ENCODE data around the gene PNLIPRP1.

Gene PNLIPRP1

GRCh38 chr10:116590590-116591444, at the start of gene PNLIPRP1:
Gene PNLIPRP1, plus strand, starts transcription at chr10:116590959. Its CDS starts 171 bp downstream, at chr10:116591130.
- DNase-seq: no peak
- Mint-ChIP-seq H3K27me3 (no peaks in the 10 kb centered on the region), H3K4me1 (no peaks in the 10 kb centered on the region), H3K36me3 (no peaks in the 10 kb centered on the region), H3K9me3 (no peaks in the 10 kb centered on the region), H3K4me3 (no peak within 1 kb of the TSS), H3K27ac (no peak within 1 kb of the TSS)
- CTCF ChIA-PET: interaction anchor here (1.5 kb wide), 1 partner anchor 9 kb away, joined by 3 read pairs; no protein-coding TSS in a partner anchor

- Mint-ChIP-seq H3K9me3 (no peaks in the 10 kb centered on the region), H3K4me3 (no peak overlapping the region), H3K36me3 (no peaks in the 10 kb centered on the region), H3K27me3 (no peaks in the 10 kb centered on the region), H3K27ac (no peak overlapping the region), H3K4me1 (no peaks in the 10 kb centered on the region)
- CTCF ChIA-PET: no interaction called here
- no peak for DNase-seq
Measured at GRCh38 chr10:116542007-116542677, 48.6 kb upstream of the PNLIPRP1 start.

GRCh38 chr10:116545122-116545521, 45.6 kb upstream of the PNLIPRP1 start:
- Mint-ChIP-seq H3K4me3 (no peak overlapping the region), H3K27me3 (no peaks in the 10 kb centered on the region), H3K27ac (no peak overlapping the region), H3K36me3 (no peaks in the 10 kb centered on the region), H3K9me3 (no peaks in the 10 kb centered on the region), H3K4me1 (no peaks in the 10 kb centered on the region)
- DNase-seq: no peak
- CTCF ChIA-PET: no interaction called here

GRCh38 chr10:116545756-116546155, 45.0 kb upstream of the PNLIPRP1 start, which contains the start of gene PNLIP:
Gene PNLIP, plus strand, starts transcription at chr10:116545931. Its CDS starts 162 bp downstream, at chr10:116546093.
- Mint-ChIP-seq H3K4me3 (no peak within 1 kb of the TSS), H3K9me3 (no peaks in the 10 kb centered on the region), H3K27ac (no peak within 1 kb of the TSS), H3K27me3 (no peaks in the 10 kb centered on the region), H3K36me3 (no peaks in the 10 kb centered on the region), H3K4me1 (no peaks in the 10 kb centered on the region)
- no peak for DNase-seq
- CTCF ChIA-PET: no interaction called here

GRCh38 chr10:116548301-116548700, 42.5 kb upstream of the PNLIPRP1 start:
- CTCF ChIA-PET: no interaction called here
- Mint-ChIP-seq H3K9me3 (no peaks in the 10 kb centered on the region), H3K4me3 (no peak overlapping the region), H3K27ac (no peak overlapping the region), H3K36me3 (no peaks in the 10 kb centered on the region), H3K4me1 (no peaks in the 10 kb centered on the region), H3K27me3 (no peaks in the 10 kb centered on the region)
- no peak for DNase-seq

- no peak overlapping the region for H3K27ac Mint-ChIP-seq
- no peaks in the 10 kb centered on the region for H3K27me3 Mint-ChIP-seq
Measured at GRCh38 chr10:116553378-116553980, 37.3 kb upstream of the PNLIPRP1 start.

GRCh38 chr10:116554628-116555027, 36.1 kb upstream of the PNLIPRP1 start:
- Mint-ChIP-seq H3K4me1 (no peaks in the 10 kb centered on the region), H3K27me3 (no peaks in the 10 kb centered on the region), H3K27ac (no peak overlapping the region)

More at GRCh38 chr10:116553378-116553980, 37.3 kb upstream of the PNLIPRP1 start:
- no peaks in the 10 kb centered on the region for H3K4me1 Mint-ChIP-seq
- CTCF ChIA-PET: no interaction called here
- no peak overlapping the region for H3K4me3 Mint-ChIP-seq
- no peaks in the 10 kb centered on the region for H3K9me3 Mint-ChIP-seq
- H3K36me3 Mint-ChIP-seq: no peaks in the 10 kb centered on the region
- DNase-seq: no peak

GRCh38 chr10:116555880-116556279, 34.9 kb upstream of the PNLIPRP1 start:
- no peaks in the 10 kb centered on the region for H3K4me1 Mint-ChIP-seq
- CTCF ChIA-PET: no interaction called here

More at GRCh38 chr10:116554628-116555027, 36.1 kb upstream of the PNLIPRP1 start:
- H3K36me3 Mint-ChIP-seq: no peaks in the 10 kb centered on the region
- no peak overlapping the region for H3K4me3 Mint-ChIP-seq
- no peak for DNase-seq
- CTCF ChIA-PET: no interaction called here
- no peaks in the 10 kb centered on the region for H3K9me3 Mint-ChIP-seq

GRCh38 chr10:116557305-116557880, 33.4 kb upstream of the PNLIPRP1 start:
- Mint-ChIP-seq H3K27ac (no peak overlapping the region), H3K9me3 (no peaks in the 10 kb centered on the region), H3K4me1 (no peaks in the 10 kb centered on the region)

More at GRCh38 chr10:116555880-116556279, 34.9 kb upstream of the PNLIPRP1 start:
- Mint-ChIP-seq H3K27me3 (no peaks in the 10 kb centered on the region), H3K4me3 (no peak overlapping the region), H3K9me3 (no peaks in the 10 kb centered on the region), H3K27ac (no peak overlapping the region), H3K36me3 (no peaks in the 10 kb centered on the region)
- DNase-seq: no peak

GRCh38 chr10:116565534-116565933, 25.2 kb upstream of the PNLIPRP1 start:
- H3K9me3 Mint-ChIP-seq: no peaks in the 10 kb centered on the region
- H3K27me3 Mint-ChIP-seq: no peaks in the 10 kb centered on the region
- no peak for DNase-seq
- no peaks in the 10 kb centered on the region for H3K36me3 Mint-ChIP-seq
- H3K4me3 Mint-ChIP-seq: no peak overlapping the region
- H3K27ac Mint-ChIP-seq: no peak overlapping the region
- CTCF ChIA-PET: no interaction called here
- no peaks in the 10 kb centered on the region for H3K4me1 Mint-ChIP-seq

More at GRCh38 chr10:116557305-116557880, 33.4 kb upstream of the PNLIPRP1 start:
- CTCF ChIA-PET: no interaction called here
- no peak overlapping the region for H3K4me3 Mint-ChIP-seq
- no peaks in the 10 kb centered on the region for H3K27me3 Mint-ChIP-seq
- H3K36me3 Mint-ChIP-seq: no peaks in the 10 kb centered on the region
- DNase-seq: no peak

- H3K9me3 Mint-ChIP-seq: no peaks in the 10 kb centered on the region
- CTCF ChIA-PET: no interaction called here
- H3K4me1 Mint-ChIP-seq: no peaks in the 10 kb centered on the region
- H3K36me3 Mint-ChIP-seq: no peaks in the 10 kb centered on the region
- no peaks in the 10 kb centered on the region for H3K27me3 Mint-ChIP-seq
- H3K27ac Mint-ChIP-seq: no peak overlapping the region
- DNase-seq: no peak
- no peak overlapping the region for H3K4me3 Mint-ChIP-seq
Measured at GRCh38 chr10:116566932-116567331, 23.8 kb upstream of the PNLIPRP1 start.

GRCh38 chr10:116567335-116567734, 23.4 kb upstream of the PNLIPRP1 start:
- H3K4me1 Mint-ChIP-seq: no peaks in the 10 kb centered on the region
- no peaks in the 10 kb centered on the region for H3K36me3 Mint-ChIP-seq
- H3K27me3 Mint-ChIP-seq: no peaks in the 10 kb centered on the region
- no peaks in the 10 kb centered on the region for H3K9me3 Mint-ChIP-seq
- CTCF ChIA-PET: no interaction called here
- no peak overlapping the region for H3K4me3 Mint-ChIP-seq
- no peak for DNase-seq
- no peak overlapping the region for H3K27ac Mint-ChIP-seq

- H3K27ac Mint-ChIP-seq: no peak overlapping the region
- no peaks in the 10 kb centered on the region for H3K36me3 Mint-ChIP-seq
- no peaks in the 10 kb centered on the region for H3K4me1 Mint-ChIP-seq
- no peak for DNase-seq
- H3K27me3 Mint-ChIP-seq: no peaks in the 10 kb centered on the region
- H3K9me3 Mint-ChIP-seq: no peaks in the 10 kb centered on the region
- no peak overlapping the region for H3K4me3 Mint-ChIP-seq
- CTCF ChIA-PET: no interaction called here
Measured at GRCh38 chr10:116574797-116575196, 16.0 kb upstream of the PNLIPRP1 start.

- Mint-ChIP-seq H3K4me1 (no peaks in the 10 kb centered on the region), H3K36me3 (no peaks in the 10 kb centered on the region), H3K4me3 (no peak overlapping the region), H3K9me3 (no peaks in the 10 kb centered on the region), H3K27ac (no peak overlapping the region), H3K27me3 (no peaks in the 10 kb centered on the region)
- DNase-seq: no peak
- CTCF ChIA-PET: no interaction called here
Measured at GRCh38 chr10:116587878-116588591, 2.7 kb upstream of the PNLIPRP1 start.
